ENCODE measurements around the gene MAD2L1. TPM values are rescaled to one million over a fixed set of nuclear protein-coding genes. Genes with fewer than 3 reads are reported as not detected.

The MAD2L1 gene
- total RNA-seq, 1 experiment from 2014 or later = 117 TPM

DNA sequence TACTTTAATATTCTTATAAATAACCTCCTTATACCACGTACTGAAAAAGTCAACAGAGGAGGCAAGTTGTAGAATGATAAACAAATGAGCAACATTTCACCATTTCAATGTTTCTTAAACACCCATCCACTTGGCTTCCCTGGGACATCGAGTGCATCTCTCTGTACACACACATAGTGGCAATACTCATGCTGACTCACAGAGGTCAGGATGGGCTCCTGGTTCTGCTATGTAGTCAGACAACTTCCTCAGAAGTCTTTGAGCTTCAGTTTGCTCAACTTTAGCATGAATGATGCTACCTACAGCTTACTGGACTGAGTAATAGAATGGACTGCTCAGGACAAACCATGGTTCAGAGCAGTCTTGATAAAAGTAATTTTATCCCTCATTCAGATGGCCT is 56.9 kb downstream of the MAD2L1 start:
- intact Hi-C loops (cut with micrococcal nuclease; ENCODE audit: unreplicated experiment) = no loop called here
- ChIA-PET CTCF (no interaction called here), POLR2A (ENCODE audit: low non-redundant PET) (no interaction called here)
- Histone ChIP-seq H3K27me3 (replicated peaks; ENCODE audit: insufficient read depth, low read depth, low read length, poor library complexity) (no peaks in the 10 kb centered on the region), H3K4me3 (ENCODE audit: low read depth, low read length, poor library complexity, severe bottlenecking) (no peak overlapping the region), H3K4me1 (ENCODE audit: insufficient read depth, low read length, poor library complexity, severe bottlenecking) (peaks cover 7% of the 10 kb centered on the region), H3K36me3 (ENCODE audit: insufficient read depth, low read length, poor library complexity, severe bottlenecking) (no peaks in the 10 kb centered on the region), H3K9me3 (ENCODE audit: low read depth, low read length, poor library complexity, severe bottlenecking) (no peaks in the 10 kb centered on the region), H3K27ac (ENCODE audit: low read depth, low read length, poor library complexity, severe bottlenecking) (no peak overlapping the region)
- DNase-seq (ENCODE audit: low spot score) = no peak
- no peak for TF ChIP-seq EZH2 (IDR thresholded peaks at IDR 0.05; ENCODE audit: borderline replicate concordance, low read depth, low read length, poor library complexity, severe bottlenecking)
- TF ChIP-seq, protein P1, sequence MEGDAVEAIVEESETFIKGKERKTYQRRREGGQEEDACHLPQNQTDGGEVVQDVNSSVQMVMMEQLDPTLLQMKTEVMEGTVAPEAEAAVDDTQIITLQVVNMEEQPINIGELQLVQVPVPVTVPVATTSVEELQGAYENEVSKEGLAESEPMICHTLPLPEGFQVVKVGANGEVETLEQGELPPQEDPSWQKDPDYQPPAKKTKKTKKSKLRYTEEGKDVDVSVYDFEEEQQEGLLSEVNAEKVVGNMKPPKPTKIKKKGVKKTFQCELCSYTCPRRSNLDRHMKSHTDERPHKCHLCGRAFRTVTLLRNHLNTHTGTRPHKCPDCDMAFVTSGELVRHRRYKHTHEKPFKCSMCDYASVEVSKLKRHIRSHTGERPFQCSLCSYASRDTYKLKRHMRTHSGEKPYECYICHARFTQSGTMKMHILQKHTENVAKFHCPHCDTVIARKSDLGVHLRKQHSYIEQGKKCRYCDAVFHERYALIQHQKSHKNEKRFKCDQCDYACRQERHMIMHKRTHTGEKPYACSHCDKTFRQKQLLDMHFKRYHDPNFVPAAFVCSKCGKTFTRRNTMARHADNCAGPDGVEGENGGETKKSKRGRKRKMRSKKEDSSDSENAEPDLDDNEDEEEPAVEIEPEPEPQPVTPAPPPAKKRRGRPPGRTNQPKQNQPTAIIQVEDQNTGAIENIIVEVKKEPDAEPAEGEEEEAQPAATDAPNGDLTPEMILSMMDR (conservative IDR thresholded peaks at IDR 0.05; ENCODE audit: low read depth, low read length) = no peak
- no TSS peak for BruUV-seq (replicated peaks)

DNA sequence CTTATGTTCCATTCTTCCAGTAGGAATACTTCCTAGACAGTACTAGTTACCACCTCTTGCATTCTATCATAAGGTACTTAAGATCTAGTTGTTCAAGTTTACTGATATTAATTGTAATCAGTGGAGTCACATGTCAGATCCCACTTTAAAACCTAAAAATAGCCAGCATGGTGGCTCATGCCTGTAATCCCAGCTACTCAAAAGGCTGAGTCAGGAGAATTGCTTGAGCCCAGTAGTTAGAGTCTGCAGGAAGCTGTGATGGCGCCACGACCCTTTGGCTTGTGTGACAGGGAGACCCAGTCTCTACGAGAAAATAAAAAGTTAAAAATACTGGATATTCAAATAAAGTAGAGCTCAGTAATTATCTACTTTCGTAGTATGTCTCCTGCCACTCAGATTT is 57.7 kb downstream of the MAD2L1 start:
- H3K9me3 ChIP-seq (ENCODE audit: low read depth, low read length, poor library complexity, severe bottlenecking) = no peaks in the 10 kb centered on the region
- no TSS peak for BruUV-seq (replicated peaks)
- H3K36me3 ChIP-seq (ENCODE audit: insufficient read depth, low read length, poor library complexity, severe bottlenecking) = no peaks in the 10 kb centered on the region
- ChIA-PET POLR2A (ENCODE audit: low non-redundant PET) (no interaction called here), CTCF (no interaction called here)
- no peak overlapping the region for H3K4me3 ChIP-seq (ENCODE audit: low read depth, low read length, poor library complexity, severe bottlenecking)
- no peak for TF ChIP-seq EZH2 (IDR thresholded peaks at IDR 0.05; ENCODE audit: borderline replicate concordance, low read depth, low read length, poor library complexity, severe bottlenecking)
- TF ChIP-seq, protein P1 (conservative IDR thresholded peaks at IDR 0.05; ENCODE audit: low read depth, low read length) = no peak
- intact Hi-C loops (cut with micrococcal nuclease; ENCODE audit: unreplicated experiment) = no loop called here
- H3K4me1 ChIP-seq (ENCODE audit: insufficient read depth, low read length, poor library complexity, severe bottlenecking) = peaks cover 7% of the 10 kb centered on the region
- no peak overlapping the region for H3K27ac ChIP-seq (ENCODE audit: low read depth, low read length, poor library complexity, severe bottlenecking)
- DNase-seq (ENCODE audit: low spot score) = no peak
- H3K27me3 ChIP-seq (replicated peaks; ENCODE audit: insufficient read depth, low read depth, low read length, poor library complexity) = no peaks in the 10 kb centered on the region

DNA sequence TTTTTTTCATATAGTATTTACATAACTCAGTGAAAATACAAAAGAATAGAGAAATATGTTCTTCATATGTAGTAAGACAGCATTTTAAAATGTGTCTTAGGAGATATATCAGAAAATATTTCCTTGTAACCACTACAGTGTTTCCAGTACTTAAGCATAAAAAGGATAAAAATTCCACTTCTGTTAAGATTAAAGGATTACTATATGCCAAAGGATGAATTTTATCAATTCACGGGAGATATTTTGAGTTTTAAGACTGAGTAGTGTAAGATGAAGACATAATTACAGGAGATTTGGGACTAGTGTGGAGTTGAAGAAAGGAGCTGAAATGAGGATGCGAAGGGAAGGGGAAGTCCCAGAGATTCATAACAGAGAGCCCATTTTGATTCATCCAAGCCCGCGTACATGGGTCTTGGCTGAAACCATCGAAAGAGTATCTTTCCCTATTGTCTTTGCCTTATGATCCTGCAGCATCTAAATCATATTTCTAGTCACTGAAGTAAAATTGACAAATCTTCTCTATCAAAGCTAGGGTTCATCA is 58.7 kb downstream of the MAD2L1 start:
- H3K27me3 ChIP-seq (replicated peaks; ENCODE audit: insufficient read depth, low read depth, low read length, poor library complexity) = no peaks in the 10 kb centered on the region
- ChIA-PET CTCF (no interaction called here), POLR2A (ENCODE audit: low non-redundant PET) (no interaction called here)
- H3K27ac ChIP-seq (ENCODE audit: low read depth, low read length, poor library complexity, severe bottlenecking) = peak overlapping the region; percentile 16
- H3K9me3 ChIP-seq (ENCODE audit: low read depth, low read length, poor library complexity, severe bottlenecking) = no peaks in the 10 kb centered on the region
- TF ChIP-seq, protein P1 (conservative IDR thresholded peaks at IDR 0.05; ENCODE audit: low read depth, low read length) = no peak
- TF ChIP-seq EZH2 (IDR thresholded peaks at IDR 0.05; ENCODE audit: borderline replicate concordance, low read depth, low read length, poor library complexity, severe bottlenecking) = no peak
- H3K4me1 ChIP-seq (ENCODE audit: insufficient read depth, low read length, poor library complexity, severe bottlenecking) = peaks cover 7% of the 10 kb centered on the region
- intact Hi-C loops (cut with micrococcal nuclease; ENCODE audit: unreplicated experiment) = no loop called here
- BruUV-seq (replicated peaks) = no TSS peak
- peak; percentile 19 for DNase-seq (ENCODE audit: low spot score)
- H3K4me3 ChIP-seq (ENCODE audit: low read depth, low read length, poor library complexity, severe bottlenecking) = no peak overlapping the region
- no peaks in the 10 kb centered on the region for H3K36me3 ChIP-seq (ENCODE audit: insufficient read depth, low read length, poor library complexity, severe bottlenecking)

Measured in A673 (cell line).